Measurements from ENCODE around the gene PF4V1. TPM values are rescaled to one million over a fixed set of nuclear protein-coding genes. Genes with fewer than 3 reads are reported as not detected.
A peak's percentile ranks its signal among the peaks of the same experiment; 100 is the strongest.

The PF4V1 gene
- total RNA-seq (not detected), polyA plus RNA-seq (not detected)
- long read RNA-seq, donor 1 = 0 reads
- long read RNA-seq, donor 2 = 0 reads
- long read RNA-seq, donor 3 = 0 reads
- long read RNA-seq, donor 4 = 0 reads
- long read RNA-seq, donor 5, partial matches to known transcripts = 0 of 1 reads
- long read RNA-seq, donor 5, other reads (novel, unspliced or antisense) = 0 of 1 reads
- long read RNA-seq, donor 6 = 0 reads
- long read RNA-seq, donor 7 = 0 reads
- long read RNA-seq, donor 8 = 0 reads
- long read RNA-seq, donor 9 = 0 reads
- long read RNA-seq, donor 10 = 0 reads

- Histone ChIP-seq H3K27ac (no peak within 1 kb of the TSS), H3K36me3 (no peaks in the 10 kb centered on the region), H3K27me3 (peaks cover 0 to 19% (median 0%) of the 10 kb centered on the region in 3 donors), H3K4me3 (peak within 1 kb of the TSS in 3 of 4 donors; percentile 20 to 28 (median 22)), H3K9me3 (no peaks in the 10 kb centered on the region), H3K4me1 (peaks cover 0 to 11% (median 4%) of the 10 kb centered on the region in 4 donors)
- 16 to 28% (median 23%) methylated on average over 13 to 22 of the region's 22 CpGs for WGBS, 5 donors
- peak; percentile 50 to 67 for DNase-seq
- intact Hi-C loops (cut with DNase I; ENCODE audit: low total_unique reads) = no loop called here
- TF ChIP-seq CTCF (IDR thresholded peaks at IDR 0.05) (peak in 2 of 7 experiments; percentile 11), POLR2A (IDR thresholded peaks at IDR 0.05) (no peak)
These were observed at the start of gene PF4V1 for GRCh38 chr4:73853246-73853704. Gene PF4V1, plus strand, starts transcription at chr4:73853296. Its CDS starts 67 bp downstream, at chr4:73853363.

DNA sequence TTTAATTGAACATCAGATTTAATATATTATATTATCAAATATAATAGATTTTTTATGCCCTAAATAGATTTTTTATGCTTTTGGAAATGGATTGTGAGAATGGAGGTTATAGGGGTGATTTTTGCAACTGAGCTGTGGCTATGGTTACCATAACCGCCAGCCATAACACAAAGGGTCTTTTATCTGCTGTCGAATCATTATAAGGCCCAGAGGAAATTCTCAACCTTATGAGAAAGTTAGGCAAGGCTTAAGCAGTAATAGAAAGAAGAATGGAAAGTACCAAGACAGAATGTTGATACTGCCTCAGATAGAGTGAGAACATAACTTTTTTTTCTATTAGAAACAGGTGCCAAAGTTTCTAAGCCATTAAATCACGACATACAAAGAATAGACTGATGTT lies 42.9 kb upstream of the PF4V1 start:
- intact Hi-C loops (cut with DNase I; ENCODE audit: low total_unique reads) = no loop called here
- WGBS, 5 donors = 71 to 83% (median 78%) methylated on average over 3 of the region's 3 CpGs

GRCh38 chr4:73811841-73812240 lies 41.3 kb upstream of the PF4V1 start:
- no peak for DNase-seq
- intact Hi-C loops (cut with DNase I; ENCODE audit: low total_unique reads) = no loop called here
- H3K4me3 ChIP-seq = no peak overlapping the region
- peaks cover 0 to 4% (median 0%) of the 10 kb centered on the region in 4 donors for H3K4me1 ChIP-seq
- 59 to 88% (median 79%) methylated on average over 1 of the region's 1 CpG for WGBS, 5 donors
- no peaks in the 10 kb centered on the region for H3K36me3 ChIP-seq
- TF ChIP-seq POLR2AphosphoS5 (IDR thresholded peaks at IDR 0.05) (no peak), POLR2A (IDR thresholded peaks at IDR 0.05) (no peak), EP300 (IDR thresholded peaks at IDR 0.05) (no peak), CTCF (IDR thresholded peaks at IDR 0.05) (no peak)
- no peak overlapping the region for H3K27ac ChIP-seq
- no peaks in the 10 kb centered on the region for H3K27me3 ChIP-seq
- H3K9me3 ChIP-seq = no peaks in the 10 kb centered on the region

More for the DNA sequence above, 42.9 kb upstream of the PF4V1 start:
- no peak overlapping the region for H3K27ac ChIP-seq
- H3K4me1 ChIP-seq = peaks cover 0 to 4% (median 0%) of the 10 kb centered on the region in 4 donors
- no peak for DNase-seq
- no peaks in the 10 kb centered on the region for H3K27me3 ChIP-seq
- H3K36me3 ChIP-seq = no peaks in the 10 kb centered on the region
- TF ChIP-seq CTCF (IDR thresholded peaks at IDR 0.05) (no peak), POLR2AphosphoS5 (IDR thresholded peaks at IDR 0.05) (no peak), EP300 (IDR thresholded peaks at IDR 0.05) (no peak), POLR2A (IDR thresholded peaks at IDR 0.05) (no peak)
- H3K4me3 ChIP-seq = no peak overlapping the region
- H3K9me3 ChIP-seq = peaks cover 0 to under 1% (median 0%) of the 10 kb centered on the region in 4 donors

DNA sequence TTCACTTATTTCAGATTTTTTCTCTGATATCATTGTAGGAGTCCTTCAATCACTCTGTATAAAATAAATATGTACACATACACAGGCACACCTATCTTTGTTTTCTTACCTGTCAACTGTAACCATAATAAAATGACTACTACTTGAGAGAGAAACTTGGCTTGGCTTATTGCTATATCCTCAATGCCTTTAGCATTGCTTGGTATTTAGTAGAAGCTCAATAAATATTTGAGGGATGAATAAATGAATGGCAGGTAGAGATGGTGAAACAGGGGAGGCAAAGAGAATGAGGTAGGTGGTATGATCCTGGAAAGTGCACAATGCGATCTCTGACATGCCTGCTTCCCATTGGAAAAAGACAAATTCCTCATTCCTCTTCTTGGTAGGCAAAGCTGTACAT lies 38.4 kb upstream of the PF4V1 start:
- Histone ChIP-seq H3K27me3 (no peaks in the 10 kb centered on the region), H3K4me1 (peaks cover 0 to 4% (median 0%) of the 10 kb centered on the region in 4 donors), H3K4me3 (no peak overlapping the region), H3K9me3 (no peaks in the 10 kb centered on the region), H3K36me3 (no peaks in the 10 kb centered on the region), H3K27ac (no peak overlapping the region)
- intact Hi-C loops (cut with DNase I; ENCODE audit: low total_unique reads) = no loop called here
- DNase-seq = no peak
- WGBS, 5 donors = 89 to 100% (median 96%) methylated on average over 1 of the region's 1 CpG
- no peak for TF ChIP-seq EP300 (IDR thresholded peaks at IDR 0.05)
- TF ChIP-seq POLR2A (IDR thresholded peaks at IDR 0.05) = no peak

DNA sequence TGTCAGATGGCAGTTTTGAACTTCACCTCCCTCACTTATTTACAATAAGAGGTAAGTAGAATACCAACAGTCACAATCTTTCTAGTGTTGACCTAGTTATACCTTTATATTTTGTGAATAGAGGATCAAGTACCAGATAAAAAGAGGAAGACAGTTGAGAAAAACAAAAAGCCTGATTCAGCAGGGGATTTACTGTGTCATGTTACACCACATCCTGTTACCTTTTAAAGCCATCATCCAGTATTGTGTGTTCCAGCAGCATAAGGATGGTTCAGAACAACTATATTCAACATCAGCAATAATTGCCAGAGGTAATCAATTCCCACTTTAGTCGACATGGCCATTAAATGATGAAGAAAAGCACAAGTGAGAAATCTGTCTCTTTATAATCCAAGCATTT lies 38.0 kb upstream of the PF4V1 start:
- Histone ChIP-seq H3K27ac (no peak overlapping the region), H3K9me3 (no peaks in the 10 kb centered on the region), H3K27me3 (no peaks in the 10 kb centered on the region), H3K4me1 (peaks cover 0 to 4% (median 0%) of the 10 kb centered on the region in 4 donors), H3K36me3 (no peaks in the 10 kb centered on the region), H3K4me3 (no peak overlapping the region)
- WGBS, 5 donors = 76 to 85% (median 83%) methylated on average over 1 of the region's 1 CpG
- intact Hi-C loops (cut with DNase I; ENCODE audit: low total_unique reads) = no loop called here
- no peak for TF ChIP-seq POLR2AphosphoS5 (IDR thresholded peaks at IDR 0.05)
- TF ChIP-seq POLR2A (IDR thresholded peaks at IDR 0.05) = no peak
- TF ChIP-seq EP300 (IDR thresholded peaks at IDR 0.05) = no peak
- TF ChIP-seq CTCF (IDR thresholded peaks at IDR 0.05) = no peak
- peak in 1 of 2 donors; percentile 14 for DNase-seq
